GM12891 (cell line): ENCODE measurements around the gene AMN1.

Source experiments
- DNase-seq: peaks from one replicate; pipeline ENCODE4 v3.0.0; 2011; ENCODE audit warnings: low spot score; ENCODE audit not compliant: insufficient read length
- FAIRE-seq: peaks from 2 replicates; lab custom pipeline; 2011; peaks lifted over from hg19 to GRCh38; lab: Jason Lieb, UNC
- PAX5 ChIP-seq: IDR thresholded peaks from 2 replicates; pipeline ENCODE4 v1.6.1; 2011; ENCODE audit warnings: low read length, moderate library complexity, mild to moderate bottlenecking; ENCODE audit not compliant: insufficient read depth, severe bottlenecking
- POLR2A ChIP-seq: IDR thresholded peaks from 2 replicates; pipeline ENCODE4 v1.6.1; 2011; ENCODE audit warnings: low read depth, low read length, control low read depth
- POLR2AphosphoS5 ChIP-seq: IDR thresholded peaks from 2 replicates; pipeline ENCODE4 v1.6.1; 2011; ENCODE audit warnings: low read depth, low read length, control low read depth
- POU2F2 ChIP-seq: IDR thresholded peaks from 2 replicates; pipeline ENCODE4 v1.6.1; 2011; ENCODE audit warnings: low read depth, mild to moderate bottlenecking, control low read depth, low read length, moderate library complexity
- SPI1 ChIP-seq: IDR thresholded peaks from 2 replicates; pipeline ENCODE4 v1.6.1; 2011; ENCODE audit warnings: low read depth, low read length, control low read depth
- TAF1 ChIP-seq: IDR thresholded peaks from 2 replicates; pipeline ENCODE4 v1.6.1; 2011; ENCODE audit warnings: low read depth, low read length, control low read depth

AMN1 gene

DNA sequence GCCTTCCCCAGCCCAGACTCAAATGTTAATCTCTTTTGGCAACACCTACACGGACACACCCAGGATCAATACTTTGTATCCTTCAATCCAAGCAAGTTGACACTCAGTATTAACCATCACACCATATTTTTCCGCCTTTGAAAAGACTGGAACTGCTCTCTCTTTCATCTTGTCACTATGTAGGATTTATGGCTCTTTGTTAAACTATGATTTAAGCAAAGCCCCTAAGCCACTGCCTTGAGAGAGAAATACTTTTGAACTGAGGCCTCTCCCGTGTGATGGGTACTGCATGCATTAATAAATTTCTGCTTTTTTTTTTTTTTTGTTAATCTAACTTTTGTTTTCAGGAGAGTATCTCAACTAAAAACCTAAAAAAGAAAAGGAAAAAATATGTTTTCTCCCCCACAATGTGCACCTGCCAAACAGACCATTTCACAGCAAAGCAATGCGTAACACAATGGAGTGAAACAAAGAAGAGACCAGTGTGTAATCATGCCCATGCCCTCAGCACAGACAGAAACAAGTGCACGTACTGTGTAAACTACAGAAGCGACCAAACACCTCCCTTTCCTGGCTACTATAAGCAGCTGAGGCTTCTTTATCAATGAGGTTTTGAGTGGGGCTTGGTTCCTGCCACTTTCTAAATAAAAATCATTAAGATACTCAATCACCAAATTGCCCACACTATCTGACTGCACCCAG, 97.6 kb downstream of the AMN1 start:
- no peak for TF ChIP-seq POU2F2
- no peak for TF ChIP-seq TAF1
- TF ChIP-seq POLR2A, result no peak
- no peak for TF ChIP-seq SPI1
- no peak for TF ChIP-seq POLR2AphosphoS5
- TF ChIP-seq PAX5, result no peak
- DNase-seq (no peak), FAIRE-seq (no peak)

DNA sequence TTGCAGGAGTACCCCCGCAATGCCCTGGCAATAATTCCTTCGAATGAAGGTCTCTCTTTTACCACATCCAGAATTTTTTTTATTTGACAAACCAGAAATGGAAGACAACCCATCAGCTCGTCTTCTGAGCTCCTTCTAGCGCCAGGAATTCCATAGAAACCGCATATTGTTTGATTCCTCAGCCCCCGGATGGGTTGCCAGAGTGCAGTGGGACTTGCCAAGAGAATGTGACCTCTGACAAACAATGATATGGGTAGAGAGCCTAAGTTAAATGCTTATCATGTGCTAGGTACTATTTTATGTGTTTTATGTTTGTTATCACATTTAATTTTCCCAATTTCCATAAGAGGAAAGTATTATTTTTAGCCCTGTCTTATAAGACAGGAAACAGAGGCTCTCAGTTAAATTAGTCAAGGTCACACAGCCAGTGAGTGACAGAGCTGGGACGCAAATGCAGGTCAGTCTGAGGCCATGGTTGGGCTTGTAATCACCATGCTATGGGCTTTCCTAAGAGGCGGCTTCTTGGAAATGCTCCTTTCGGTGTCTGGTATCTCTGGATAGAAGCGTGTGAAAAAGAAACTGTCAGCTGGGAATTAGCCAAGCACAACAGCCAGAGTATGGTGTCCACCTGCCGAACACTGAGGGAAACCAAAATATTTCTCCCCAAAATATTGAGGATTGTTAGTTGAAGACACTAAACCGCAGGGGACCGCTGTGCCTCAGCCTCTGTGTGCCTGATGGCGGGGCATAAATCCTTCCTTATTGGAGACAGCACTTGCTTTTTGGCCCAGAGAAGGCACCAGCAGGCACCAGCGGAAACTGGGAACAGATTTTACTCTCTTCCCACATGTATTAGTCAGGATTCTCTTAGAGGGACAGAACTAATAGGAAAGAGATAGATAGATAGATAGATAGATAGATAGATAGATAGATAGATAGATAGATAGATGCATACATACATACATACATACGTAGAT, 98.8 kb downstream of the AMN1 start:
- DNase-seq, result no peak
- no peak for FAIRE-seq

DNA sequence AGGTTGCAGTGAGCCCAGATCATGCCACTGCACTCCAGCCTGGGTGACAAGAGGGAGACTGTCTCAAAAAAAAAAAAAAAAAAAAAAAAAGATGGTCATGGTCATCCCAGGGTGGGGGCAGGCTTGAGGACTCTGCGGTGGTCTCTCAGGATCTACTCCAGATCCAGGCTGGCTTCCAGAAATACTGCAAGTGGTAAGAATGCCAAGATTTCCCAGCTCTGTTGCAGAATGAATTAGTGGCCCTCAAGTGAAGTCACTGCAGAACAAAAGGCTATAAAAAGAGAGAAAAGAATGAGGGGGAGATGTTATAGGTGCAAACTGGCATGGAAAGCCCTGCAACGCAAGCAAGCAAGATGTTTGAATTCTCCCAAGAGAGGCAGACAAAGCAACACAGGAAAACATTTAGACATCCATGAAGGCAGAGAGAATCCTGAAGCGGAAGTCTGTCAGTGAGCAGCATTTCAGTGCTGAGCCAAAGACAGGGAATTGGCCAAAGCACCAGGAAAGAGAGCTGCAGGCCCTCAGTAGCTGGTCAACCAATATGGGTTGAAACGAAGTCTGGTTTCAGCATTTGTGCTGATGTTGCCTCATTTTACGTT, 101.3 kb downstream of the AMN1 start:
- no peak for TF ChIP-seq SPI1
- TF ChIP-seq POLR2A, result no peak
- no peak for TF ChIP-seq POLR2AphosphoS5
- TF ChIP-seq POU2F2, result no peak
- TF ChIP-seq TAF1, result no peak
- TF ChIP-seq PAX5, result no peak
- DNase-seq, result no peak
- no peak for FAIRE-seq

More for the DNA sequence above, 98.8 kb downstream of the AMN1 start:
- TF ChIP-seq TAF1, result no peak
- TF ChIP-seq PAX5, result no peak
- TF ChIP-seq SPI1, result no peak
- TF ChIP-seq POLR2AphosphoS5, result no peak
- no peak for TF ChIP-seq POU2F2
- no peak for TF ChIP-seq POLR2A

DNA sequence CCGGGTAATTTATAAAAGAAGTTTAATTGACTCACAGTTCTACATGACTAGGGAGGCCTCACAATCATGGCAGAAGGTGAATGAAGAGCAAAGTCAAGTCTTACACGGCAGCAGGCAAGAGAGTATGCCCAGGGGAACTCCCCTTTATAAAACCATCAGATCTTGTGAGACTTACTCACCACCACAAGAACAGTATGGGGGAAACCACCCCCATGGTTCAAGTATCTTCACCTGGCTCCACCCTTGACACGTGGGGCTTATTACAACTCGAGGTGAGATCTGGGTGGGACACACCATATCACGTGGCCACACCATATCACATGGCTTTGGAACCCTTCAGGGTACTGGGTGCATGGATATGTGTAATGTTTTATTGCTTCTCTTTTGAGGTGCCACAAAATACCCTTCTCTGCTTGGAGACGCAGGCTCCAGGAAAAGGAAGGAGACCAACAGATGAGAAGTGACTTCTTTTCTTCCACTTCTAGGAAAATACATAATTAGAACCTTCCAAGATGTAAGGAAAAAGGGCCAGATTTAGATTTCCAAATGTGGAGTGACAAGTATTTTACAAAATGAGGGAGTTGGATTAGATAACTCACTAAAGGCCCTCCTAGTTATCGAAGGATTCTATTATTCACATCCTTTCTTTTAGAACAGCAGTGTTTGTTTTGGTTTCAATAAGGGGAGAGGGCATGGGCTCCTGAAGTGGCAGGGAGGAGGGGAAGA, 102.4 kb downstream of the AMN1 start:
- TF ChIP-seq POLR2AphosphoS5 (no peak), POU2F2 (no peak), POLR2A (no peak), TAF1 (no peak), SPI1 (no peak), PAX5 (no peak)
- FAIRE-seq, result no peak
- DNase-seq, result no peak

DNA sequence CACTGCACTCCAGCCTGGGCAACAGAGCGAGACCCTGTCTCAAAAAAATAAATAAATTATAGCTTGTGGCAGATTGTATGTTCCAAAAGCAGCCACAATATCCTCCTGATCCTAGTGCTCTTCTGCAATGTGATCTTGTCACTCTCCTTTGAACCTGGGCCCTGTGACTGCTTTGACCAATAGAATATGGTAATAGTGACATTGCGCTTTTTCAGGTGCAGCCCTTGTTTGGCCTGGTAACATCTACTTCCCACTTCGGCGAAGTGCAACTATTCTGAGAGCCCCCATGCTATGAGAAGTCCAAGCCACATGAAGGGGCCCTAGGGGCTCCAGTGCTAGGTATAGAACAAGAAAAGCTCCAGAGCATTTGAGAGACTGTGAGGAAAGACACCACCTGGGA, 106.8 kb downstream of the AMN1 start:
- FAIRE-seq (no peak), DNase-seq (no peak)
- TF ChIP-seq POLR2A, result no peak
- TF ChIP-seq PAX5, result no peak
- TF ChIP-seq POU2F2, result no peak
- TF ChIP-seq SPI1, result no peak
- TF ChIP-seq POLR2AphosphoS5, result no peak
- no peak for TF ChIP-seq TAF1
